ENCODE data around the gene ST13.

- TF ChIP-seq, protein P1, sequence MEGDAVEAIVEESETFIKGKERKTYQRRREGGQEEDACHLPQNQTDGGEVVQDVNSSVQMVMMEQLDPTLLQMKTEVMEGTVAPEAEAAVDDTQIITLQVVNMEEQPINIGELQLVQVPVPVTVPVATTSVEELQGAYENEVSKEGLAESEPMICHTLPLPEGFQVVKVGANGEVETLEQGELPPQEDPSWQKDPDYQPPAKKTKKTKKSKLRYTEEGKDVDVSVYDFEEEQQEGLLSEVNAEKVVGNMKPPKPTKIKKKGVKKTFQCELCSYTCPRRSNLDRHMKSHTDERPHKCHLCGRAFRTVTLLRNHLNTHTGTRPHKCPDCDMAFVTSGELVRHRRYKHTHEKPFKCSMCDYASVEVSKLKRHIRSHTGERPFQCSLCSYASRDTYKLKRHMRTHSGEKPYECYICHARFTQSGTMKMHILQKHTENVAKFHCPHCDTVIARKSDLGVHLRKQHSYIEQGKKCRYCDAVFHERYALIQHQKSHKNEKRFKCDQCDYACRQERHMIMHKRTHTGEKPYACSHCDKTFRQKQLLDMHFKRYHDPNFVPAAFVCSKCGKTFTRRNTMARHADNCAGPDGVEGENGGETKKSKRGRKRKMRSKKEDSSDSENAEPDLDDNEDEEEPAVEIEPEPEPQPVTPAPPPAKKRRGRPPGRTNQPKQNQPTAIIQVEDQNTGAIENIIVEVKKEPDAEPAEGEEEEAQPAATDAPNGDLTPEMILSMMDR (IDR thresholded peaks at IDR 0.05), result no peak
- no peak for TF ChIP-seq REST (IDR thresholded peaks at IDR 0.05; ENCODE audit: insufficient read depth in 1 of 2, low read depth in 2 of 2, low read length in 1 of 2)
- no peak for TF ChIP-seq POLR2AphosphoS5 (IDR thresholded peaks at IDR 0.05; ENCODE audit: low read depth, low read length)
Measured at GRCh38 chr22:40806711-40807110, 49.7 kb downstream of the ST13 start.

All from Panc1 (cell line).